Neural crest cell (in vitro differentiated cells): ENCODE data around the gene TWSG1. TPM values are rescaled to one million over a fixed set of nuclear protein-coding genes. Genes with fewer than 3 reads are reported as not detected.
A peak's percentile ranks its signal among the peaks of the same experiment; 100 is the strongest.

Source experiments
- DNase-seq: peaks from one replicate; pipeline ENCODE4 v3.0.0; 2021; ENCODE audit warnings: low read depth, mixed read lengths, low spot score
- H3K27ac Mint-ChIP-seq: one replicate; pipeline ENCODE4 v1.8.0; 2021; ENCODE audit warnings: mild to moderate bottlenecking, mixed read lengths; ENCODE audit not compliant: unreplicated experiment
- H3K27me3 Mint-ChIP-seq: 2 replicates; pipeline ENCODE4 v1.8.0; 2021; ENCODE audit warnings: low read depth, mild to moderate bottlenecking, mixed read lengths
- H3K36me3 Mint-ChIP-seq: 2 replicates; pipeline ENCODE4 v1.8.0; 2021; ENCODE audit warnings: low read depth, mild to moderate bottlenecking, mixed read lengths
- H3K4me1 Mint-ChIP-seq: 2 replicates; pipeline ENCODE4 v1.8.0; 2021; ENCODE audit warnings: mixed read lengths
- H3K4me3 Mint-ChIP-seq: one replicate; pipeline ENCODE4 v1.8.0; 2021; ENCODE audit warnings: mild to moderate bottlenecking, mixed read lengths
- H3K9me3 Mint-ChIP-seq: 2 replicates; pipeline ENCODE4 v1.8.0; 2021; ENCODE audit warnings: mixed read lengths
- CTCF ChIP-seq: fragments of 200-600 bp; sonication (generic); conservative IDR thresholded peaks from 2 replicates; pipeline ENCODE4 v1.5.0; 2021; ENCODE audit warnings: antibody characterized with exemption, mild to moderate bottlenecking
- total RNA-seq: library from RNA; stranded (reverse); gene quantifications from 2 replicates; pipeline ENCODE4 v1.2.1, GENCODE V29; 2021

TWSG1 gene
- total RNA-seq, 1 donor from 2014 or later = 50.4 TPM

DNA sequence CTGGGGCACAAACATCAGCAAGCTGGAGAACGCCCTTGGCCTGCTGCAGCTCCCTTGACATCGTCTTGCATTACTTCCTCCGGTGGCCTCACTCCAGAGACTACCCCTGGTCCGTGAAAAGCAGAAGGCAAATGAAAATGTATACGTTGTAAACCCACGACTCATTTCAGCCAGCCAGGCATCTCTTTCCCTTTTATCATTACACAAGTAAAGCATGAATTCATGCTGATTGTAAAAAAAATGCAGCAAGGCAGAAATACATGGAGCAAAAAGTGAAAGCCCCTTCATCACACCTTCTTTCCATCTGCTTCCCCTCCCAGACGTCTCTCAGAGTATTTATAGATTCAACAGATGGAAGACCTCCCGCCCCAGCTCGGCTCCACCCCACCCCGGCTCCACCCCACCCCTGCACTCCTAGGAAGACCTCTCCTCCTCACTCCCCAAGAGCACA lies 99.1 kb downstream of the TWSG1 start:
- Mint-ChIP-seq H3K27me3 (no peaks in the 10 kb centered on the region), H3K9me3 (peaks cover 7% of the 10 kb centered on the region), H3K36me3 (no peaks in the 10 kb centered on the region), H3K4me1 (peaks cover 38% of the 10 kb centered on the region), H3K27ac (peak overlapping the region; percentile 98), H3K4me3 (peak overlapping the region; percentile 65)
- TF ChIP-seq CTCF = no peak
- no peak for DNase-seq

DNA sequence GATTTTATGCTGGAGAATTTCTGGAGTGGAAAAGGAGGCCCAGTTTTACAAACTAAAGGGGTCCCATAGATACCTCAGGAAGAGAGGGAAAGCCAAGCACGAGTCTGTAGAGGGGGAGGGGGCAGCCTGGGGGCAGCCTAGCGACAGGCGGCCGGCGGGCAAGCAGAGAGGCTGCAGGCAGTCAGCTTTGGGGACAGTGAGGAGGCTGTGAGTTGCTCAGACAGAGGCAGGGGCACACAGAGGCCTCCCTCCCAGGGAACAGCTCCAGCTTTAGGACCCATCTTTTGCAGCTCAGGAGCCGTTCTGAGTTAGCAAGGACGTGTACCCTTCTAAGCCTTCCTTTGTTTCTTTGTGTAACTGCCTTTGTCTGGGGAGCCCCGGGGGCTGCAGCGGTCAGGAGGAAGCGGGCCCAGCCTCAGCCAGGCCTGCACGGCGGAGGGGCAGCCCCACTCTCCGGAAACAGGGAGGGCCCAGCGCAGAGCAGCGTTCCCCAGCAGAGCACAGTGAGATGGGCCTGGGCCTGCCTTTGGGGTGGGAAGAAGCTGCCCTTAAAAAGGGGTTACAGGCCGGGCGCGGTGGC lies 99.6 kb downstream of the TWSG1 start:
- Mint-ChIP-seq H3K27me3 (no peaks in the 10 kb centered on the region), H3K27ac (peak overlapping the region; percentile 98), H3K4me3 (peak overlapping the region; percentile 65), H3K4me1 (peaks cover 38% of the 10 kb centered on the region), H3K36me3 (no peaks in the 10 kb centered on the region), H3K9me3 (peaks cover 7% of the 10 kb centered on the region)
- DNase-seq = peak; percentile 48
- TF ChIP-seq CTCF = no peak

DNA sequence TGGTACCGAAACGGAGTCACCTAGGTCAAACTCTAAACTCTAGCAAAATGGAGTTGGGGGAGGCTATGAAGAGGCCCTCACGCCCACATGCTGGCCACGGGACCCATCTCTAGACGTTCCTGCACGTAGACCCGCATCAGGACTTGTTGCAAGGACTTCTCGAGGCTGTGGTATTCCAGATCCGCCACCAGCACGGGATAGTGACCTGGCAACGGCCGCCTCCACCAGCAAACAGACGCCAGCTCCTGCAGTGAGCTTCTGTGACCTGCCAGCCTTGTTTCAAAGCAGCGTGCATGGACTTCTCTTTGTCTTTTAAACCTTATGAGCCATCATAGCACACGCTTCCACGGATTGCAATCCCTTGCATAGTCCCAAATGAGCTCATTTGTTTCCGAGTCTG lies 100.5 kb downstream of the TWSG1 start:
- Mint-ChIP-seq H3K9me3 (peaks cover 7% of the 10 kb centered on the region), H3K27me3 (no peaks in the 10 kb centered on the region), H3K36me3 (no peaks in the 10 kb centered on the region), H3K4me3 (no peak overlapping the region), H3K27ac (peak overlapping the region; percentile 98), H3K4me1 (peaks cover 38% of the 10 kb centered on the region)
- no peak for DNase-seq
- no peak for TF ChIP-seq CTCF

GRCh38 chr18:9436206-9436929 lies 101.8 kb downstream of the TWSG1 start:
- Mint-ChIP-seq H3K36me3 (no peaks in the 10 kb centered on the region), H3K27me3 (no peaks in the 10 kb centered on the region), H3K4me3 (no peak overlapping the region), H3K4me1 (peaks cover 38% of the 10 kb centered on the region), H3K27ac (peak overlapping the region; percentile 72), H3K9me3 (peaks cover 2% of the 10 kb centered on the region)
- no peak for TF ChIP-seq CTCF
- no peak for DNase-seq

GRCh38 chr18:9437021-9437437 lies 102.5 kb downstream of the TWSG1 start:
- DNase-seq = no peak
- Mint-ChIP-seq H3K4me1 (peaks cover 38% of the 10 kb centered on the region), H3K27me3 (no peaks in the 10 kb centered on the region), H3K4me3 (no peak overlapping the region), H3K36me3 (no peaks in the 10 kb centered on the region), H3K9me3 (peaks cover 2% of the 10 kb centered on the region), H3K27ac (peak overlapping the region; percentile 57)
- TF ChIP-seq CTCF = no peak
